Activated naive CD4-positive, alpha-beta T cell treated with anti-CD3 and anti-CD28 coated beads, Interleukin-2, amount 10 ng/mL, durations not matched to agents 5 hours and 36 hours (primary cell): ENCODE data around the gene AWAT1. TPM values are rescaled to one million over a fixed set of nuclear protein-coding genes. Genes with fewer than 3 reads are reported as not detected.

Experiments used
- total RNA-seq, 2 experiments: library from RNA; stranded (reverse); gene quantifications; one replicate each; pipeline ENCODE4 v1.2.3, GENCODE V29; 2021

AWAT1 gene
- total RNA-seq, result not detected

DNA sequence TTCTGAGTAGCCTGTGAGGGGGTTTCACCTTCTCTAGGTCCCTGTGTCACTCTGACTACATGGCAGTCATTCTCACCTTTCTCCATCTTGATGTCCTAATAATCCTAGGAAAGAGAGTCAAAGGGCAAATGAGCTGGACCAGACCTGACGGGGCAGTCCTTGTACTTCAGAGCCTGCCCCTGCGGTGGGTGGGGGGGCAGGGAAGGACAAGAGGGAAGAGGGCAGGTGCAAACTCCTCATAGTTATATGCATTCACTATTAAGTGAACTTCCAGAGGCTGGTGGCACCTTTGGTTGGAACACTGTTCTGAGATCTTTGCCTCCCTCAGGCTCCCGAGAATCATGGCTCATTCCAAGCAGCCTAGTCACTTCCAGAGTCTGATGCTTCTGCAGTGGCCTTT lies at the start of gene AWAT1:
Gene AWAT1, plus strand, starts transcription at position 301 of the 400 bp plus-strand sequence. Its CDS starts 41 bp downstream, at position 342.

DNA sequence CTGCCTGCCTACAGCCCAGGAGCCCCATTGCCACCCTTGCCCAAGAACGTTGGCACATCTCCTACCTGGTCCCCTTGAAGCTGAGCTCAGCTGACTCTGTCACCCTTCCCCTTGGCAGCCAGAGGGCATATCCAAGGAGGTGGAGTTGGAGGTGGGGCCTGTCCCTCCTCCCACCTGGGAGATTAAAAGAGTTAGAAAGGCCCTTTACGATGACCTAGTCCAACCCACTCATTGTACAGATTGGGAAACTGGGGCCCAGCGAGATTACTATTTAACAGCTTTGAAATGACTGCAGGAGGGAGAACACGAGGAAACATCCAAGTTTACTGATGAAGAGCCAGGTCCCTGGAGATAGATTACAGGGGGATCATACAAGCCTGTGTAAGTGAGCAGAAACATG lies 25.6 kb downstream of the AWAT1 start, which contains the start of gene P2RY4:
Gene P2RY4, minus strand, starts transcription at position 101 of the 400 bp plus-strand sequence. CDS start 580 bp downstream, outside the sequence.

DNA sequence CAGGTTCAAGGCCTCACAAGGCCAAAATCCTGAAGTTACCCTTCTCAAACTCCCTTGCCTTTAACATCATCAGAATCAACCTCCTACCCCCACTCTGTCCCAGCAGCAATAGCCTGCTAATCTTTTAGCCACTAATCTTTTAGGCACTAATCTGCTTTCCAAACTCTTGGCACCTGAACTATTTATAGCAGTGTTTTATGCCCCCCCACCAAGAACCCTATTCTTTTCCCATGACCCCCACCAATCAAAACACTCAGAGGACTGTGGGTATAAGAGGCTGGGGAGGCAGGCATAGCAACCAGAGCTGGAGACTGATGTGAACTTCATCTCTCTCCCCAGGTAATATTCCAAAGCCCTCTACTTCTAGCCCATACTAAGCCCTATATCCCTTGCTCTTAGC lies 33.6 kb downstream of the AWAT1 start, which contains the start of gene ARR3:
Gene ARR3, plus strand, starts transcription at position 301 of the 400 bp plus-strand sequence. CDS start 1,052 bp downstream, outside the sequence.

DNA sequence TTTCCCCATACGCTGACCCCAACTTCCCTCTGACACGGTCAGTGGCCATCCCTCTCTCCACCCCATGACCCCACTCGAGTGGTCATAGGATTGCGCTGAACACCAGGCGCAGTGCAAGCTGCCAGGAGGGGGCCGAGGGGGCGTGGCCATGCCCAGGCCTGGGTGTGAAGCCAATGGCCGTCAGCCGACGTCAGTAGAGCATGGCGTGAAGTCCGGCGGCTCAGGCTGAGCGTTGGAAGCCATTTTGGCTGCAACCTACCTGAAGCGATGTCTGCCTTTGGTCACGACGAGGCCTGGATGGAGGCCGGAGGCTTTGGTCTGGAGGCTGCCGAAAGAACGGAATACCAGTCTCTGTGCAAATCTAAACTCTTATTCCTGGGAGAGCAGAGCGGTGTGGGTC lies 47.5 kb downstream of the AWAT1 start, which contains the start of gene RAB41:
Gene RAB41, plus strand, starts transcription at position 222 of the 400 bp plus-strand sequence. Its CDS starts 46 bp downstream, at position 268.

Other genes with a start within 250 kb of the AWAT1 start
- not detected for gene AWAT2, start 184.7 kb upstream of the AWAT1 start, total RNA-seq
- gene OTUD6A, start 172.2 kb upstream of the AWAT1 start, total RNA-seq, result not detected
- 10 to 100 TPM; 79.7 to 85.8 TPM for gene IGBP1, start 101.2 kb upstream of the AWAT1 start, total RNA-seq
- gene DGAT2L6, start 57.2 kb upstream of the AWAT1 start, total RNA-seq, result not detected
- under 1 TPM; 0.14 to 0.28 TPM for gene P2RY4, start 25.5 kb downstream of the AWAT1 start, total RNA-seq
- not detected for gene ARR3, start 33.7 kb downstream of the AWAT1 start, total RNA-seq
- gene RAB41, start 47.5 kb downstream of the AWAT1 start, total RNA-seq, result not detected
- 10 to 100 TPM; 33.1 to 33.3 TPM for gene PDZD11, start 55.3 kb downstream of the AWAT1 start, total RNA-seq
- 10 to 100 TPM; 28.0 to 28.8 TPM for gene KIF4A, start 55.4 kb downstream of the AWAT1 start, total RNA-seq
- under 1 TPM; 0.12 to 0.33 TPM for gene GDPD2, start 188.7 kb downstream of the AWAT1 start, total RNA-seq
- 10 to 100 TPM; 15.2 to 15.4 TPM for gene DLG3, start 210.2 kb downstream of the AWAT1 start, total RNA-seq